MM.1S (cell line): ENCODE data around the gene E2F6.

Experiments
- DNase-seq: peaks from one replicate; pipeline ENCODE4 v3.0.0-alpha.2; 2015
- H2AFZ ChIP-seq: fragments of 300-600 bp; sonication (generic); 2 replicates; pipeline ENCODE4 v1.6.0; 2016; ENCODE audit warnings: antibody characterized with exemption, low read length
- H3F3A ChIP-seq: fragments of 300-600 bp; sonication (generic); 2 replicates; pipeline ENCODE4 v1.6.1; 2016; ENCODE audit warnings: mild to moderate bottlenecking, antibody characterized with exemption, low read length, moderate library complexity, mixed read lengths; ENCODE audit not compliant: insufficient read depth
- H3K27ac ChIP-seq: fragments of 300-600 bp; sonication (generic); 2 replicates; pipeline ENCODE4 v1.5.1; 2016; ENCODE audit warnings: mild to moderate bottlenecking, low read length
- H3K27me3 ChIP-seq: fragments of 300-600 bp; sonication (generic); replicated peaks from 2 replicates; pipeline ENCODE4 v1.6.0; 2016; ENCODE audit warnings: low read length; ENCODE audit not compliant: insufficient read depth
- H3K36me3 ChIP-seq: fragments of 300-600 bp; sonication (generic); replicated peaks from 2 replicates; pipeline ENCODE4 v1.6.1; 2016; ENCODE audit warnings: mild to moderate bottlenecking, low read length, mixed read lengths; ENCODE audit not compliant: insufficient read depth
- H3K4me1 ChIP-seq: fragments of 300-600 bp; sonication (generic); 2 replicates; pipeline ENCODE4 v1.6.1; 2016; ENCODE audit warnings: low read length, mixed read lengths
- H3K4me2 ChIP-seq: fragments of 300-600 bp; sonication (generic); 2 replicates; pipeline ENCODE4 v1.6.0; 2016; ENCODE audit warnings: low read depth, low read length
- H3K4me3 ChIP-seq: fragments of 300-600 bp; sonication (generic); 2 replicates; pipeline ENCODE4 v1.5.1; 2016; ENCODE audit warnings: low read length, mixed read lengths
- H3K79me2 ChIP-seq: fragments of 300-600 bp; sonication (generic); 2 replicates; pipeline ENCODE4 v1.6.1; 2016; ENCODE audit warnings: mixed run types, low read length, mixed read lengths
- H3K9ac ChIP-seq: fragments of 300-600 bp; sonication (generic); 2 replicates; pipeline ENCODE4 v1.6.1; 2016; ENCODE audit warnings: low read length, mixed read lengths
- H3K9me2 ChIP-seq: fragments of 300-600 bp; sonication (generic); replicated peaks from 2 replicates; pipeline ENCODE4 v1.6.1; 2016; ENCODE audit warnings: mild to moderate bottlenecking, low read length, mixed read lengths; ENCODE audit not compliant: insufficient read depth
- H3K9me3 ChIP-seq: fragments of 300-600 bp; sonication (generic); replicated peaks from 2 replicates; pipeline ENCODE4 v1.6.1; 2016; ENCODE audit warnings: mild to moderate bottlenecking, low read length, mixed read lengths; ENCODE audit not compliant: insufficient read depth
- H4K20me1 ChIP-seq: fragments of 300-600 bp; sonication (generic); 2 replicates; pipeline ENCODE4 v1.6.1; 2016; ENCODE audit warnings: mild to moderate bottlenecking, low read length, moderate library complexity, mixed read lengths; ENCODE audit not compliant: insufficient read depth
- EZH2 ChIP-seq: fragments of 300-600 bp; sonication (generic); optimal IDR thresholded peaks from 2 replicates; pipeline ENCODE3; 2017; ENCODE audit warnings: low read depth, mild to moderate bottlenecking, antibody characterized with exemption, low read length, mixed read lengths
- EZH2phosphoT487 ChIP-seq: fragments of 300-600 bp; sonication (generic); IDR thresholded peaks from 2 replicates; pipeline ENCODE4 v1.6.1; 2018; ENCODE audit warnings: antibody characterized with exemption, low read length
- TF ChIP-seq, protein P1 (sequence below): fragments of 300-600 bp; sonication (generic); IDR thresholded peaks from 2 replicates; pipeline ENCODE4 v1.5.1; 2016; ENCODE audit warnings: antibody characterized with exemption, low read length, mixed read lengths

E2F6 gene

DNA sequence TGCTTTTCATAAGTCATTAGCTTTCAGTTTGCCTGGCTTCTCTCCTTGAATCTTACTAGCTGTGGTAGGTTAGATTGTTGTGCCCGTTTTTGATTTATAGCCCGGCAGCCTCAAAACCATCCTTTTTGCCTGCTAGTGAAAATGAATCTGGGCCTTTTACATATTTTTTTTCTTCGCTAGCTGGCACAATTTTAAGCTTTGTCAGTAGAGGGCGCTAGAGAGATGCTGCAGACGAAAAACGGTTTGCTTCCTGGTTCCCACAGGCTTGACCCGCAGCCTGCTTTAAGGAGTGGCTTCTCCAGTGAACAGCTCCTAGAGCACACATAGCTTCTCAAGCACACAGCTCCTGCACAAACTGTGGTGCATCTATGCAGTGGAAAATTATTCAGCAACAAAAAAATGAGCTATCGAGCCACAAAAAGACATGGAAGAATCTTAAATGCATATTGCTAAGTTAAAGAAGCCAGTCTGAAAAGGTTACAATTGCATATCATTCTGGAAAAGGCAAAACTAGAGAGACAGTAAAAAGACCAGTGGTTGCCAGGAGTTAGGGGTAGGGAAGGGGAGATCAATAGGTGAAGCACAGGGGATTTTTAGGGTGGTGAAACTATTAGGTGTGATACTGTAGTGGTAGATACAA lies 47.9 kb downstream of the E2F6 start:
- H3K4me1 ChIP-seq, result no peaks in the 10 kb centered on the region
- H4K20me1 ChIP-seq, result no peaks in the 10 kb centered on the region
- peak; percentile 42 for DNase-seq
- no peak overlapping the region for H3K27ac ChIP-seq
- no peaks in the 10 kb centered on the region for H3K27me3 ChIP-seq
- no peak overlapping the region for H3K4me2 ChIP-seq
- no peaks in the 10 kb centered on the region for H3F3A ChIP-seq
- H3K36me3 ChIP-seq, result no peaks in the 10 kb centered on the region
- H3K9me2 ChIP-seq, result no peaks in the 10 kb centered on the region
- no peaks in the 10 kb centered on the region for H3K9me3 ChIP-seq
- no peak overlapping the region for H3K4me3 ChIP-seq
- H3K79me2 ChIP-seq, result no peaks in the 10 kb centered on the region
- H3K9ac ChIP-seq, result no peak overlapping the region
- H2AFZ ChIP-seq, result no peak overlapping the region
- no peak for TF ChIP-seq EZH2
- TF ChIP-seq EZH2phosphoT487, result no peak
- TF ChIP-seq, protein P1, sequence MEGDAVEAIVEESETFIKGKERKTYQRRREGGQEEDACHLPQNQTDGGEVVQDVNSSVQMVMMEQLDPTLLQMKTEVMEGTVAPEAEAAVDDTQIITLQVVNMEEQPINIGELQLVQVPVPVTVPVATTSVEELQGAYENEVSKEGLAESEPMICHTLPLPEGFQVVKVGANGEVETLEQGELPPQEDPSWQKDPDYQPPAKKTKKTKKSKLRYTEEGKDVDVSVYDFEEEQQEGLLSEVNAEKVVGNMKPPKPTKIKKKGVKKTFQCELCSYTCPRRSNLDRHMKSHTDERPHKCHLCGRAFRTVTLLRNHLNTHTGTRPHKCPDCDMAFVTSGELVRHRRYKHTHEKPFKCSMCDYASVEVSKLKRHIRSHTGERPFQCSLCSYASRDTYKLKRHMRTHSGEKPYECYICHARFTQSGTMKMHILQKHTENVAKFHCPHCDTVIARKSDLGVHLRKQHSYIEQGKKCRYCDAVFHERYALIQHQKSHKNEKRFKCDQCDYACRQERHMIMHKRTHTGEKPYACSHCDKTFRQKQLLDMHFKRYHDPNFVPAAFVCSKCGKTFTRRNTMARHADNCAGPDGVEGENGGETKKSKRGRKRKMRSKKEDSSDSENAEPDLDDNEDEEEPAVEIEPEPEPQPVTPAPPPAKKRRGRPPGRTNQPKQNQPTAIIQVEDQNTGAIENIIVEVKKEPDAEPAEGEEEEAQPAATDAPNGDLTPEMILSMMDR, result peak; percentile 70

DNA sequence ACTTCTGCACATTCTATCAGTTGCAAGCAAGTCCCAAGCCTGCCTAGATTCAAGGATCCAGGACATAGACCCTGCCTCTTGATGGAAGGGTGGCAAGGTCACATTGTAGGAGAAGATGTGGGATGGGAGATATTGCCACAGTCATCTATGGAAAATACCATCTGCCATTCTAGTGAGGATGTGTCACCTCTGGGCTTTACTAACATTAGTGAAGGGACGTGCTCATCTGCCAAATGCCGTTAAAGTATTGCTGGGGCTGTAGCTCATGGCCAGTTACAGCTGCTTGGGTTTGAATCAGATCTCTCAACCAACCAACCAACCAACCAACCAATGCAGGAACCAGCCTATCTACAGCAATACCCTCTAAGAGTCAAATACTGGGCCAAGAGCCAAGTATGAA lies 49.0 kb downstream of the E2F6 start:
- Histone ChIP-seq H4K20me1 (no peaks in the 10 kb centered on the region), H3K9me3 (no peaks in the 10 kb centered on the region), H3K36me3 (no peaks in the 10 kb centered on the region), H3K79me2 (no peaks in the 10 kb centered on the region), H3K4me2 (no peak overlapping the region), H3F3A (no peaks in the 10 kb centered on the region), H3K4me3 (no peak overlapping the region), H3K9me2 (no peaks in the 10 kb centered on the region), H2AFZ (no peak overlapping the region), H3K27ac (no peak overlapping the region), H3K9ac (no peak overlapping the region), H3K27me3 (no peaks in the 10 kb centered on the region), H3K4me1 (no peaks in the 10 kb centered on the region)
- TF ChIP-seq EZH2, result no peak
- TF ChIP-seq, protein P1, result no peak
- TF ChIP-seq EZH2phosphoT487, result no peak
- no peak for DNase-seq

DNA sequence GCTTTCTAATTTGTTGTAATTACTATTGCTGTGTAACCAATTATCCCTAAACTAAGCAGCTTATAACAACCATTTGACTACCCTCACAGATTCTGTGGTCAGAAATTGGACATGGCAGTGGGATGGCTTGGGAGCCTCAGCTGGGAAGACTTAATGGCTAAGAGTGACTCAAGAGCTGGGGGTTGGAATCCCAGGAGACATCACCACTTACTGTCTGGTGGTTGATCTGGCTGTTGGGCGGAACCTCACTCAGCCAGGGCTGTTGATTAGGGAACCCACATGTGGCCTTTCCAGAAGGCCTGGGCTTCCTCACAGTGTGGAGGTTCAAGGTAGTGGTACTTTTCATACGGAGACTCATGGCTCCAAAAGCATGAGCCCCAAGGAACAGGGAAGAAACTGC lies 49.8 kb downstream of the E2F6 start:
- H3K9me3 ChIP-seq, result no peaks in the 10 kb centered on the region
- no peak overlapping the region for H3K27ac ChIP-seq
- H3K27me3 ChIP-seq, result no peaks in the 10 kb centered on the region
- H3K9me2 ChIP-seq, result no peaks in the 10 kb centered on the region
- TF ChIP-seq, protein P1, result no peak
- TF ChIP-seq EZH2 (no peak), EZH2phosphoT487 (no peak)
- no peak for DNase-seq
- H3F3A ChIP-seq, result no peaks in the 10 kb centered on the region
- H2AFZ ChIP-seq, result no peak overlapping the region
- H3K4me2 ChIP-seq, result no peak overlapping the region
- no peaks in the 10 kb centered on the region for H4K20me1 ChIP-seq
- H3K4me3 ChIP-seq, result no peak overlapping the region
- H3K36me3 ChIP-seq, result no peaks in the 10 kb centered on the region
- no peaks in the 10 kb centered on the region for H3K4me1 ChIP-seq
- H3K79me2 ChIP-seq, result no peaks in the 10 kb centered on the region
- no peak overlapping the region for H3K9ac ChIP-seq
